NCI-H526 (cell line): Measurements from ENCODE around the gene EMP1.

Experiments used
- DNase-seq, 2 experiments: peaks; one replicate each; lab custom pipeline; 2025; lab: John Stamatoyannopoulos, UW

Gene EMP1

DNA sequence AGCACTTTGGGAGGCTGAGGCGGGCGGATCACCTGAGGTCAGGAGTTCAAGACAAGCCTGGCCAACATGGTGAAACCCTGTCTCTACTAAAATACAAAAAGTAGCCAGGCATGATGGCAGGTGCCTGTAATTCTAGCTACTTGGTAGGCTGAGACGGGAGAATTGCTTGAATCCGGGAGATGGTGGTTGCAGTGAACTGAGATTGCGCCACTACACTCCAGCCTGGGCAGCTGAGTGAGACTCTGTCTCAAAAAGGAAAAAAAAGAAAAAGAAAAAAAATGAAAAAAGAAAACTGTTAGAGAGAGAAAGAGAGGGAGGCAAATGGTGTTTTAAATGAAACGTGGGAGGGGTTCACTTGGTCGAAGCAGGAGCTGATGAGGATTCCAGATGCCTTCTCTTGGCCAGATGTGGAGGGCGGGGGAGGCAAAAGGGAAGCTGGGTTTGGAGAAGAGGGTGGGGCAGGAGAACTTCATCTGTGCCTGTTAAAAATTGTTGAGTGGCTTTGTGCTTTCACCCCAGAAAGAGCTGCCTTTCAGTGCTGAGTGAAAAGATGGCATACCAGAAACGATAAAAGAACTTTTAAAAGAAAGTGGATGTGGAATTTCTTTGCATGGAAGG, 1.1 kb downstream of the EMP1 start:
- DNase-seq = no peak

GRCh38 chr12:13198241-13198640, 1.7 kb downstream of the EMP1 start:
- no peak for DNase-seq

DNA sequence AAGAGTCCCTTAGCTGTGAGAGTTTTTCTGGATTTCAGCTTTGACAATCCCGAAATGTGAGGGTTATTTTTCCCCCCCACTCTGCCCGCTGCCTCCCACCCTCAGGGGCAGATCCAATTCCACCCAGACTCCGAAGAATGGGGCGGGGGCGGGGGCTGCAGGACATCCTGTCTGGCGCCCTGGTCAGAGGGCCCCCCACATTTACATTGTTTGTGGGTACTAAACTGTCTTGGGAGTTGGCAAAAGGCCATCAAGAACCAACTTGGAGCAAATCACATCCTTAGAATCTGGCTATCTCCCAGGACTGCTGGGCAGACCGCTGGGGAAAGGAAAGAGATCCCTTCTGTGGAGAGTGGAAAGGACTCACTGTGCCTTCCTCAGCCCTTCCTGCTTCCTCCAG, 2.4 kb downstream of the EMP1 start:
- DNase-seq = no peak

DNA sequence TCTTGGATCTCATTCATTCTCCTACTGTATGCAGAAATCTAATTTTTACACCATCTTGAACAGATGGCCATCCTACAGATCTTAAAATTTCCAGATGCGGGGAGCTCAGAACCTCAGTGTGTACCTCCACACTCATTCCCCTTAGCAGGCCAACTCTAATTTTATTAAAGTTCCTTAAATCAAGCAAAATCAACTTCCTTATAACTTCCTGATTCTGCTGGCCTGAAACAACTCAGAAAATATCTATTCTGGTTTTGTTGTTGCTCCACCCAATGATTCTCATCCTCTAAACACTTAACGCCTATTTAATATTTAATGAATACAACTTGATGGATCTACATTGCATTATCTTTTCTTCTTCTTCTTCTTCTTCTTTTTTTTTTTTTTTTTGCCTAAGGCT, 3.1 kb downstream of the EMP1 start:
- no peak for DNase-seq

- no peak for DNase-seq
Observed at GRCh38 chr12:13200841-13201240, 4.3 kb downstream of the EMP1 start.

DNA sequence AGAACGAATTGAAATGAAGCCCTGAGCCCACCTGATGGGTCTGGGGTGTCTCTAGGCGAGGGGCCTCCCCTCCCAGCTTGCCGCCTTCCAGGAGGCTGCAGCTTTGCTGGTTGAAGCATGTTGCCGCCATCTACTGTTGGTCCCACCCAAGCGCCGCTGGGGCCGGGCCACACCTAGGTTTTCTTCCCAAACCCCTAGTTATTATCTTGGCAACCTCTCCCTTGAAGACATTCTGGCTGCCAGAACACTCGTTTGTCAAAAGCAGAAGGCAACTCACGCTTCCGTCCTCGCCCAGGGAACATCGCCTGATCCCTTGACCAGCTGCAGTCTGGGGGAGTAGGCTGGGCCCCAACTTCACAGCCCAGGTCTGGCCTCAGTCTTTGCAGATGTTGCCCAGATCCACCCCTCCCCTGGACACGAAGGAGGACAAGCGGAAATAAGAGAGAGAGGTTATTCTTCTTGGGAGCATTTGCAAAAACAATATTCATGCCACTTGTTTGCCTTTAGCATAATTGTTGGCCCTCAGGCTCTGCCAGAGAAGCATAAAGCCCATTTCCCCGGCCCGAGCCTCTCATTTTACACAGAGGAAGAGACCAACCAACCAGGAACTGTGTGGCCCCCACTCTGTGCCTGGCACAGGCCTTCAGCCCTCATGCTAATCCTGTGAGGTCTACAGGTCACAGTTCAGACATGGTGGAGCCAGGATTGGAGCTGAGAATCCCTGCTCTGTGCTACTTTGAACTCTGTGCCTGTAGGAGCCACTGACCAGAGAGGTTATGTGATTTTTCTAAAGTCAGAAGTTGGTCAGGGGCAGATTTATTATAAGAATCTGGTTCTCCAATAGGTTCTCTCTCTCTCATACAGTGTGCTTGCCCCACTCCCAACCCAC, 6.8 kb downstream of the EMP1 start:
- DNase-seq = peak in 1 of 2 experiments; percentile 46

DNA sequence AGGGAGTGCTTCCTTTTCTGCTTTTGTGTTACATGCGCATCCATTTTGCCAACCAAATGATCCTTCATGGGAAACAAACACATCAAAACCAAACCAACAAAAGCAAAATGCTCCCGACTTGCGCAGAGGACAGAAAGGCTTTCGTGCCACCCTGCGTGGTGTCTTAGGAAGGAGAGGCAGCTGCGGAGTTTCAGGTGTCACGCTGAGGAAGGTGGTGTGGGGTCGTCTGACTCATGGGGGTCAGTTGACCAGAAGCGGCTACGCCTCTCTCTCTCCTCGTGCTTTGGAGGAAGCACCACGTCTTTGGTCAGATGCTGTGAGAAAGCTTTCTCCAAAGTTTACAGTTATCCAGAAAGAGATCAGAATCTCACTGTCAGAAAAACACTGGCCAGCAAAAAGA, 7.9 kb downstream of the EMP1 start:
- DNase-seq = no peak

GRCh38 chr12:13205809-13206559, 9.5 kb downstream of the EMP1 start:
- DNase-seq = no peak

GRCh38 chr12:13206560-13206897, 10.0 kb downstream of the EMP1 start:
- DNase-seq = no peak

DNA sequence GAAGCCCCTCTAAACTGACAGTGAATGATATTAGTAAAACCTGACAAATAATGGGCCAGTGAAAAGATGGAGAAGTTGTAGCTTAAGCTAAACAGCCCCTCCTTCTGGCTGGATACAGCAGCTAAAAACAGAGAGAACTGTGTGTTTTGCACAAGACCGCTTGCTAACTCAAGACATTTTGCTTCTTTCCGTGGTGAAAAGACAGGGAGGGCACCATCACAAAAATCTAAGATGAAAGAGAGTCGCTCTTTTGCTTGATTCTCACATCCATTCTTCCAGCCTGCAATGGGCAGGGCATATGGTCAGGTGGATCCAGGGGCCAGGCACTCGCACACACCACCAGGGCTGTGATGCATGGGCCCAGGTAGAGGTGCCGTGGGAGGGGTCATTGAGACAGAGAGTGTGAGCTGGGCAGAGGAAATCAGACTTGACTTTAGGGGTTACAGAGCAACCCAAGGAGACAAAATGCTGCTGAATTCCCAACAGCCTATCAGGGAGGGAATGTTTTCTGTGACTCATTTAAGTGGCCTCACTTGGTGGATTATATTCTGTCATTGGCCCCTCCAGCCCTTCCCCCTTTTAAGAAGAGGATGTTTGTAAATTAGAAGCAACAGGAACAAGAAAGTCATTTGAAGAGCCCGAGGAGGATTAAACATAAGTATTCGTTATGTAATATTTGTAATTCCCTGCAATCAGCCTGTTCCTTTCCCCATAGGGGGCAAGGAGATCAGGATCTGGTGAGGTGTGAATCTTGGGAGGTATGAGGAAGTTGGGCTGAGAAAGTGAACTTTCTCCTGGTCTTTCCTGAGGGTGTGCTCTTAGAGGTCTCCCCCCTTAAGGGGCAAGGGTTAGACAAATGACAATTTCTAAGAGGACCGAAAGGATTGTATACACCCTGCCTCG, 12.3 kb downstream of the EMP1 start:
- DNase-seq = peak in 1 of 2 experiments; percentile 25

DNA sequence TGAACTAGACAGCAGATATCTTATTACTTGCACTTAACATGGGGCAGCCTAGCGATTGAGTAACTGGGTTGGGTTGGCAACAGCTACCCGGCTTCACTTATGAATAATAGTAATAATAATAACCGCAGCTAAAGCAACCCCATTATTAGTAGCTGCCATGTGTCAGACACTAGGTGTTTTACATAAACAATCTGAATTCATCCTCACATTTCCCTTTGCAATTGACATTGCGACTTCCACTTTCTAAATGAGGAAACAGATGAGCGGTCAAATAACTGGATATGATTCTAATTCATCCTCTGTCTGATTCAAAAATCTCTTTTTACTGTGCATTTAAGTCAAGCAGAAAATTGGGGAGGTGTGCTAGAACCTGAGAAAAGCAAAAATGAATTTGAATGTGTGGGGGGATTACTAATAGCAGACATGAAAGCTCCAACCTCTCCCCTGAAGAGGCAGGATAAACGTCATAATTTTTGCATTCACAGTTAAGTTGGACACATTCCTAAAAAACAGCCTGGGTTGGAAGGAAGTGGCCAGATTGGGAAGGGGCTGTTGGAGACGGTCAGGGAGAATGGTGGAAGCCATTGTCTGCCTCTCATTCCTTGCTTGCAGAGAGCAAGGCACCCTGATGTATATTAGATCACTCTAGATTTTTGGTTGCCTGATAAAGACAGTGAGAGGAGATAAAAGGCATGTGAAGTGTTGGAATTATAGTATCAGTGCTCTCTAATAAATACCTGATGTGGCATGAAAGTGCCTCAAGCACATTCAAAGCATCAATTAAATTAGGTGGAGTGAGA, 13.1 kb downstream of the EMP1 start:
- DNase-seq = no peak

GRCh38 chr12:13210236-13211190, 14.0 kb downstream of the EMP1 start:
- no peak for DNase-seq

DNA sequence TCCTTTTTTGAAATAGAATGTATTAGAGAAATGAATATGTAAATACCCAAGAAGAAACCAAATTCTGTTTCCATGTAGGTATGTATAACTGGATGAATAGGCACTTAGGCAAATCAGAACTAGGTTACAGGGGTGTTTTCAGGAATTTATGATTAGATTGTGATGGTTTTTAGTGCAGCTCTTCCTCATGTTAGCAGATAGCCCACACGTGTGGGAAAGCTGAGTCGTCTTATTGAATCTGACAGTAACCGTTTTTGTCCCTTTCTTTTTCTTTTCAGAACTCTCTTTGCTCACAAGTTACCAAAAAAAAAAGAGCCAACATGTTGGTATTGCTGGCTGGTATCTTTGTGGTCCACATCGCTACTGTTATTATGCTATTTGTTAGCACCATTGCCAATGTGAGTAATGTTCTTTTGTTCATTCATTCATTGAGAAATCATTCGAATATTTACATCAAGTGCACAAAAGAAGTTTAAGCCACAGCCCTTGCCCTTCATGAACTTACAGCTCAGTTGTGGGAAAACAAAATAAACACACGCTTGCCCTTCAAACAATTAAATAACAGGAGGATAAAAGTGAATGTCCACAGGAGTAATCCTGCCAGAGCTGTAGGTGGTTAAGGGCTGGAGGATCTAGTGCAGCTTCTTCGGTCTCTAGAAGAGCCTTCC, 14.8 kb downstream of the EMP1 start:
- peak; percentile 19 to 35 for DNase-seq

GRCh38 chr12:13211859-13212664, 15.5 kb downstream of the EMP1 start:
- DNase-seq = peak; percentile 26 to 80

- no peak for DNase-seq
Observed at GRCh38 chr12:13215056-13215455, 18.5 kb downstream of the EMP1 start.

GRCh38 chr12:13218641-13219040, 22.1 kb downstream of the EMP1 start:
- DNase-seq = no peak

DNA sequence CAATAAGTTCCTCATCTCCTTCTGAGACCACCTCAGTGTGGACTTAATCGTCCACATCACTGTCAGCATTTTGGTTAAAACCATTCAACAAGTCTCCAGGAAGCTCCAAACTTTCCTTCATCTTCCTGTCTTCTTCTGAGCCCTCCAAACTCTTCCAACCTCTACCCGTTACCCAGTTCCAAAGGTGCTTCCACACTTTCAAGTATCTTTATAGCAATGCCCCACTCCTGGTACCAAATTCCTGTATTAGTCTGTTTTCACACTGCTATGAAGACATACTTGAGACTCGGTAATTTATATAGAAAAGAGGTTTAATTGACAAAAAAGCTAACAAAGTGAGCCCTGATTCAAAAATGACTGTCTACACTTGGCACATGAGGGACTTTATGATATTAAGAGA, 22.8 kb downstream of the EMP1 start:
- DNase-seq = no peak

GRCh38 chr12:13220838-13221237, 24.3 kb downstream of the EMP1 start:
- DNase-seq = no peak
